SIG-M5 treated with dmso at 0.1 percent for 504 hours (cell line): Measurements from ENCODE around the gene PKDCC.
"Not testable (repeated sequence)": the region's sequence is repeated elsewhere in the genome, so short reads cannot be mapped to it uniquely, and the experiment has no call there.

Experiments used
- DNase-seq: peaks from one replicate; lab custom pipeline; 2025; ENCODE audit not compliant: unreplicated experiment; lab: John Stamatoyannopoulos, UW

Gene PKDCC

DNA sequence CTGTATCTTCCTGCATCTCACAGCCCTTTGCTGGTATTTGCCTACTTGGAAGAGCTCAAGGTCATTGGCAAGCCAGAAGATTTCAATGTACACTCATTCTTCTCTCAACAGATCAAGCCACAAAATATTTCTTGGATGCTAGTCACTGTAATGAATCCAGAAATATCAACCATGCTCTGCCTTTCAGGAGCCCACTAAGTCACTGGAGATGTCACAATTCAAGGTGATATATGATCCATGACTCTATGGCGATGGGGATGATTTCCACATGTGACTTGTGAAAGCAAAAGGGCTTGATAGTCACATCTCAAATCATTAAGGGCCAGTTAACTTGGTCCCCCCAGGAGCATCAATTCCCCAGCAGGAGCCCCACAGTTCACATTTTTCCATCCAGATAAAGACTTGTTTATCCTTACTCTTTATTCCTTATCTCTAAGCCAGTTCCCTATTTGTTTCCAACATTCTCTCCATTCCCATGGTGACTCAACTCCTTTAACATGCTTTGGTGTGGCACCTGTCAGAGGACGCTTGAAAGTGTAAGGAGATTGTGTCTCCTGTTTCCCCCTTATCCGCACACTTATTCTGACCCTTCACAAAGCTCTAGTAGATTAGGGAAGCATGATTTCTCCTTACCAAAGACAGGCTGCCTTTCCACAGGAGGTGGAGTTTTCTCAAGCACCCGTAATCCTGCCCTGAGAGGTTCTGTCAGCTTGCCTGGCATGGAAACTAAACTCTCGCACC is 15.8 kb downstream of the PKDCC start:
- DNase-seq, result no peak

DNA sequence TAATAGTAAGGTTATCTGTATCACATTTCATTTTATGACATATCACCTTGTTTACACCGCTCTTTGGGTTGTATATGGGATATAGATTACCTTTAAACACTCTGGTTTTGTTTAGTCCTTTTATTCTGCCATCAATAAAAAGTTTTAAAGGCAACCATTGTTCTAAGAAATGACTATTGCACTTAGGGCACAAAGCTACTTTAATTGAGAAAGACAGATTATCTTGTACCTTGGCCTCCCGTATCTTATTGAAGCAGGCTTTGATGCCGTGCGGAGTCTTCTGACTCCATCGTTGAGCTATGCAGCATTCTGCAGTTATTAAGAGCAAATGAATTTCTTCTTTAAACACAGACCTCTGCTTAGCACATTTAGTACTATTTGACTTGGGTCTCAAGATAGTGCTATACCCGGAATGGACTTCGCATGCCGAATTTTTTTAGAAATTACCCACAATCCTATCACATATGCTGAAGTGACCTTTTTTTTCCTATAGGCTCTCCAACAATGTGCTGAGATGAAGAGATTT is 16.7 kb downstream of the PKDCC start:
- DNase-seq, result no peak

DNA sequence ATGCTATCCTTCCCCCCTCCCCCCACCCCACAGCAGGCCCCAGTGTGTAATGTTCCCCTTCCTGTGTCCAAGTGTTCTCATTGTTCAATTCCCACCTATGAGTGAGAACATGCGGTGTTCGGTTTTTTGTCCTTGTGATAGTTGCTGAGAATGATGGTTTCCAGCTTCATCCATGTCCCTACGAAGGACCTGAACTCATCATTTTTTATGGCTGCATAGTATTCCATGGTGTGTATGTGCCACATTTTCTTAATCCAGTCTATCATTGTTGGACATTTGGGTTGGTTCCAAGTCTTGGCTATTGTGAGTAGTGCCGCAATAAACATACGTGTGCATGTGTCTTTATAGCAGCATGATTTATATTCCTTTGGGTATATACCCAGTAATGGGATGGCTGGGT is 17.9 kb downstream of the PKDCC start:
- DNase-seq, result not testable (repeated sequence)

DNA sequence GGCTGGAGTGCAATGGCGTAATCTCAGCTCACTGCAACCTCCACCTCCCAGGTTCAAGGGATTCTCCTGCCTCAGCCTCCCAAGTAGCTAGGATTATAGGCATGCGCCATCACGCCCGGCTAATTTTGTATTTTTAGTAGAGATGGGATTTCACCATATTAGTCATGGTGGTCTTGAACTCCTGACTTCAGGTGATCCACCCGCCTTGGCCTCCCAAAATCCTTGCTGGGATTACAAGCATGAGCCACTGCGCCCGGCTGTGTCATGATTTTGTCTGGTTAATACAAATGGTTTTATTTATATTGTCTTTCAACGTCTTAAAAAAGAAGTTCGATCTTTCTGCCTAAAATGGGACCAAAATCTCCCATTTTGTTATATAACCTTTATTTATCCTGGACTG is 19.2 kb downstream of the PKDCC start:
- DNase-seq, result not testable (repeated sequence)

DNA sequence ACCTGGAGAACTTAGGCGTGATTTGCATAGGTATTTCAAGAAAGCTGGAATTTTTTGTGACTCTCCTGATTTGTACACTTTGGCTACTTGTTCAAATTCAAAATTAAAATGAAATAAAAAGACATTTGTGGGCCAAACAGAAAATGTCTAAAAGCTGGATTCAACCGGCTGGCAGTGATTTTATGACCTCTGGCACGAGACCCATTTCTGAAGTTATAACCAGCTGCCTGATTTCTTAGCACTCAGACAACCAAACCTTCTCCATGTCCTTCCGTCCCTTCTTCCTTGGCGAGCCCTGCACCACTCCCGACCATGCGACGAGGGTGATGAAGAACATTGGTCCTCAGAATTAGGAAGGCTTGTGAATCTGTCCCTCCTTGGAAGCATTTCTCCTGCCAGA is 19.7 kb downstream of the PKDCC start:
- no peak for DNase-seq

DNA sequence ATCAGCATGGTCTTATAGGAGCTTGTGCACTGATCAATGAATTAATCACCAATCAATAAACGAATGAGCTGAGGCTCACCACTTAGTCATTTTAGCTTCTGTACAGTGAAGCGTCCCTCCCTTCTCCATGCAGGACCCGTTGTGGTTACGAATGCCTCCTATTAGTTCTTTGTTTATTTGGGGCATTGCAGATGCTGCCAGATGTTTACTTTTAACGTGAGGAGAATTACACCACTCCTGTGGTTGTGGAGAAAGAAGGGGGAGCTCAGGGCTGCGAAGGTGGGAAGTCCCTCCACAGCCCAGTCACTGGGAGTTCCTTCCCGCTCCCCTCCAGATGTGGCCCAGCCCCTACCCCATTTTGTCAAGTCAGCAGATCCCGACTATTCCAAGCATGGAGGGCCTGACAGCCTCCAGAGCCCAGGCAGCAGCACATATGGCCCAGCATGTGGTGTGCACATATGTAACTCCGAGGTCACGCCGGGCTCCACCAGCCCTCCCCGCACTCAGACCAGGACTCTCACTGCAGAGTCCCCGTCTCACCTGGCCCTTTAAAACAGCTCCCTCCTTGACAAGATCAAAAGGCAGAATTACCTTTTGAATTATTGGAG is 20.9 kb downstream of the PKDCC start:
- no peak for DNase-seq

DNA sequence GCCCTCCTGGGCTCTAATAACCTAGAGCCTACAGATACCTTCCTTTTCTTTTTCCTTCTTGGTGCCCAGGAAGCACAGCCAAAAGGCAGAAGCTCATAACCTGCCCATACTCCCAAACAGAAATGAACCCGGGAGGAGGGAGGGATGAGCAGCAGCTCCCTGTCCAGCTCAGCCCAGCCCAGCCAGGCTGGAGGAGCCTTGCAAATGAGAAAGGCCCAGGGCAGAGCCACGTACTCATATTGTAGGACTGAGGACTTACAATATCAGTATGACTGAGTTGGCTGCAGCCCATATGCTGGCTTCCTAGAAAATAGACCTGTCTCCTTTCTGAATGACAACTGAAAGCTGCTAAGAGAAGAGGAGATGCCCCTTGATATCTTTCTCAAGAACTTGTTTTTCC is 21.7 kb downstream of the PKDCC start:
- DNase-seq, result no peak

DNA sequence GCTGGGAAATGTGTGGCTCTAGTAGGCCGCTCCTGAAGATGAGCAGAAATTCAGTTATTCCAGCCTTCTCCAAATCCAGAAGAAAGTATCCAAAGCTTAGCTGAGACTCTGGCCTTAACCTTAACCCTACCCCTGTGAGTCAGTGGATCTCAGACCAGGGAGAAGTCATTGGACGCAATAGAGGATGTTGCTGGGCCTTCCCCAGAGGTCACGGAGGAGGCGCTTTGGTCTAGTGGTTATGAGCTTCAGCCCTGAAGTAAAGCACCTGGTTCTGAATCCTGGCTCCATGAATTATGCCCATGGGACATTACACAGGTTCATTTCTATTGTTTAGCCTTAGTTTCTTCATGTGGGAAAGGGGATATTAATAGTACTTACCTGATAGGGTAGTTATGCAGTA is 24.0 kb downstream of the PKDCC start:
- DNase-seq, result no peak

DNA sequence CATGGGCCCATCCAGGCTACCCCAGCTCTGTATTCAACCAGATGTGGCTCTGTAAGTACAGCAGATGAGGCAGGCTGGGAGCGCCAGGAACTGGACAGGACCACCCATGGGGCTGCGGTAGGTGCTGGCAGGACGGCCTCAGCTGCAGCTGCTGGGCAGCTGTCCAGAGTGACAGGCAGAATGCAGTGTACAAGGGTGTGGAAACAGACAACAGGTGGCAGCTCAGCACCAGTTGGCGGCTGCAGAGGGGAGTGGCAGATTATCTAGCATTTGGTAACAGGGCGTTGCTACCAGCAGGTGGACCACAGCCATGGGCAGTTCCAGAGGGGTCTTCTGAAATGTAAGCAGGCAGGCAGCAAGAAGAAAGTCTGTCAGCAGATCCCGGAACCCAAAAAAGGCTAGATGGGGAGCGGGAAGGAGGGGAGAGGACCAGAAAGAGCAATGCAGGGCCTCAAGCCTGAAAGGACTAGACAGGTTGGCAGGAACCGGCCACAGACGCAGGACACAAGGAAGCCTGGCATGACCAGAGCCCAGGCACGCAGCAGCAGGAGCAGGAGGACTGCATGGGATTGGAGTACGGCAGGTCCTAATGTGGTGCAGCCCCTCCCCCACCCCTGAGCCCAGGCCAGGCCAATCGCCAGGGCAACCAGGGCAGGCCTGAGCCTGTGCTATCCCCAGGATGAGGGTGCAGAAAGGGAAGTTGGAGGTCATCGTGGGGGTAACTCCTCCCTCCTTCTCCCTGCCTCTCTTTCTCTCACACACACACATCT is 24.7 kb downstream of the PKDCC start:
- DNase-seq, result no peak

DNA sequence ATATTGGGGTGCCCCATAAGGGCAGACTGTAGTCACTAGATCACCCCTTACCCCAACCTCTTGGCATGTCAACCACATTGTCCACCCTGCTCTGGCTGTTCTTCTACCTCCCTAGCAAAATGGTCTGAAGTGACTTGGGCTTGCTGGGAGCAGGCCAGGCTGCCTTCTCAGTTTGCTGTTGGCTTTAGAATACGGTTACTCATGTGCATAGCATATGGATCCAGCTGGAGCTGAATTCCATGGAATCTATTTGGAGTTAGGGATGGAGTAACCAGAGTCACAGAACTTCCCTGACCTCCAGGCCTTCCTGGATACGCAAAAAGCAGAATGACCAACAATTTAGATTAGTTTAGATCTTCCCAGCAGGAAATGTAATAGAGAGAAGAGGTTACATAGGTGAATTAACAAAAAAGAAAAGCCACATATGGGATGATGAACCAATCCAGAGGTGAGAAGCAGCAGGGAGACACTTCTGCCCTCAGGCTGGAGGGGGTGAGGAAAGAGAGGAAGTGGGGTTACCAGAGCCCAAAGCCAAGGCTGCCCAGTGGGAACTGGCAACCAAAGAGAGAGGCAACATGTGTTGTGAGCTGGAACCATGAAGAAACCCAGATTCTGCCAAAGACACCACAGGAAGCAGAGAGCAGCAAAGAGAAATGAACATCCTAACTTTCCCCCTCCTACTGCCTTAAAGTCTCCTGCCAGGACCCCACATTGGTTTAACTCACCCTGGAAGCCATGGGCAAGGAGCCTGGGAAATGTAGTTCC is 26.1 kb downstream of the PKDCC start:
- no peak for DNase-seq

DNA sequence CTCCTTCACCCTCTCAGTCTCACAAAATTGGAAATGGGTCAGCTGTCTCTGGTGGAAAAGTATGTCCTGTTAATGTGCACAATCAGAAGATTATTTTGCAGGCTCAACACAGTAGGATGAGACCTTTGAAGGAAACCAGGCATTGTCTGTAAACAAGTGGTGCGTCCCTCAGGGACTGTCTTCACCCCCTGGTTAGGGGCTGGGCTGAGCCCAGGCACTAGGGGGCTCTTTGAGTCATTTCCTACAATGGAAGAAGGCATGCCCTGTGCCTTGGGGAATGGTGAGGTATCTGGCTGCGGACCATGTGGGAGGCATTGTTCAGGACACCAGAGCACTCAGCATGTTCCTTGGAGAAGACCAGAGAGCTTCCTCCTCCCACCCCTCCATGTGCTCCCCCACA is 26.8 kb downstream of the PKDCC start:
- no peak for DNase-seq

DNA sequence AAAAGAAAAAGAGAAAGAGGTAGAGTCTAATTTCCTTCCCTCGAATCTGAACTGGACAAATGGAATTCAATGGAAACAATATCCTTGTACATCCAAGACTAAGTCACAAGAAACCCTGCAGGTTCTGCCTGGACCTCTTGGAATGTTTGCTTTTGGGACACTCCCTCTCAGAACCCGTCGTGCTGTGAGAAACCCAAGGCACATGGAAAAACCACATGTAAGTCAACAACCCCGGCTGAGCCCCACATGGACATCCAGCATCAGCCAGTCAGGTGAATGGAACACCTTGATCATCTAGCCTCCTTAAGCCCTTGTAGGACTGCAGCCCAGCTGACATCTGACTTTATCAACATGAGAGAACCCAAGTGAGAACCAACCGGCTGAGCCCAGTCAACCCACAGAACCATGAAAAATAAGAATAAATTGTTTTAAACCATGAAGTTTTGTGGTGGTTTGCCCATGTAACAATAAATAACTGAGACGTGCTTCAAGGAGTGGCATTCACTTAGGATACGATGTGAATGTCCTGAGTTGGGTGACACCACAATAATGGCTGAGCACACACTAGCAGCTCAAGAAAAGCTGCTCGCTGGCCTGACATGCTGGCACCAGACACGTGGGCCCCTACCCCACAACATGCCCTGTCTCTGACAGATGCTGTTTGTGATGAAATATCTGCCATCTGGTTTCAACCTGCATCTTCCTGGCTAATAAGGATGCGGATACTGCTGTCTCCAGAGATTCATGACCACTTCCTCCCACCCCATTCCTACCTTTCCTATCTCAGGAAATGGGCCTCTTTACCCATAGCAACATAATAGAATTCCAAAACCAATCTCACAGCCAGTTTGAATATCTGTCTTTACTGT is 28.8 kb downstream of the PKDCC start:
- no peak for DNase-seq

DNA sequence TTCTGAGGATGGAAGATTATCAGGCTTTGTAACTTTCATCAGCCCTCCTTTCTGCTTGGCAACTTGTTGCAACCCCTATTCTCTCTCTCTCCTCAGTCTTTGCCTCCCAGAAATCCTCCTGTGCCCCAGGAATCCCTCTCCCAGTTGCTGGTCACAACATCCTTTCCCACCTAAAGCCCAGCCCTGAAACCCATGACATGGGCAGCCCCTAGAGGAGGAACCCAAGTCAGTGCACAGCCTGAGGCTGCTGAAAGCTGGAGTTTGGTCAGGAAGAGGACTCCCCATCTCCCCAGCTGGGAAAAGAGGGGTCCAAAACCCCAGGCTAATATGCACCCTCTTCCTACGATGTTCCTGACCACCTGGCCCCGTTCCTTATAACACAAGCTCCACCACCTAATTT is 29.5 kb downstream of the PKDCC start:
- DNase-seq, result no peak

DNA sequence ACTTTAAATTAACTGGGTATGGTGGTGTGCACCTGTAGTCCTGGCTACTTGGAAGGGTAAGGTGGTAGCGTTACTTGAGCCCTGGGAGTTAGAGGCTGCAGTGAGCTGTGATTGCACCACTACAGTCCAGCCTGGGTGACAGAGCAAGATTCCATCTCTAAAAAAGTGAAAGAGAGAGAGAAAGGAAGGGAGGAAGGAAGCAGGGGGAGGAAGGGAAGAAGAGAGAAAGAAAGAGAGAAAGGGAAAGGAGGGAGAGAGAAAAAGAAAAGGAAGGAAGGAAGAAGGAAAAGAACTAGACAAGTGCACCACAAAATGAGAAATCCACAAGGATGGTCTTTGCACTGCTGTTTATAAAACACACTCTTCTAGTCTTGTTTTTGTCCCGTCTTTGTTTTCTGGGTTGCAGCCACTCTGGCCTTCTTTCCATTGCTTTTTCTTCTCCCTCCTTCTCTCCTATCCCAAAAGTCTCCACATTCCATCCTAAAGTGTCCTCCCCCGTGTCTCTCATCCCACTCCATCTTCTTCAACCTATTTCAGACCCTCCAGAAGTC is 32.0 kb downstream of the PKDCC start:
- DNase-seq, result no peak

DNA sequence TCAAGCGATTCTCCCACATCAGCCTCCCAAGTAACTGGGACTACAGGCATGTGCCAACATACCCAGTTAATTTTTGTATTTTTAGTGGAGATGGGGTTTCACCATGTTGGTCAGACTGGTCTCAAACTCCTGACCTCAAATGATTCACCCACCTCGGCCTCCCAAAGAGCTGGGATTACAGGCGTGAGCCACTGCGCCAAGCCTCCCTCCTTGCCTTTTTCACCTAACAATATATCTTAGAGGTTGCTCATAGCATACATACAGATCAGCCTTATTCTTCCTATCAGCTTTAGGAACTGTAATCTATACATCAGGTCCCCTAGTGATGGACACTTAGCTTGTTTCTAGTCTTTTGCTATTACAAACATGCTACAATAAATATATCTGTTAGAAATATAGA is 33.3 kb downstream of the PKDCC start:
- DNase-seq, result not testable (repeated sequence)

DNA sequence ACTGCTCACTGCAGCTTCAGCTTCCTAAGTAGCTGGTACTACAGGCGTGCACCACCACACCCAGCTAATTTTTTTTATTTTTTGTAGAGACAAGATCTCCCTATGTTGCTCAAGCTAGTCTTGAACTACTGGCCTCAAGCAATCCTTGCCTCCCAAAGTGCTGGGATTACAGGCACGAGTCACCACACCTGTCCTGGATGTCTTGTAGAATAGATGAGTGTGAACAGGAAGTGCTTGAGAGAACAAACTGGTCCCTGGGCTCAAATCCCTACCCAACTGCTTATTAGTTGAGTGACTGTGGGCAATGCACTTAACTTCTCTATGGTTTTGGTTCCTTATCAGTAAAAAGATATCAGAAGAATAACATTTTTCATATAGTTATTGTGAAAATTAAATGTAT is 34.2 kb downstream of the PKDCC start:
- no peak for DNase-seq

DNA sequence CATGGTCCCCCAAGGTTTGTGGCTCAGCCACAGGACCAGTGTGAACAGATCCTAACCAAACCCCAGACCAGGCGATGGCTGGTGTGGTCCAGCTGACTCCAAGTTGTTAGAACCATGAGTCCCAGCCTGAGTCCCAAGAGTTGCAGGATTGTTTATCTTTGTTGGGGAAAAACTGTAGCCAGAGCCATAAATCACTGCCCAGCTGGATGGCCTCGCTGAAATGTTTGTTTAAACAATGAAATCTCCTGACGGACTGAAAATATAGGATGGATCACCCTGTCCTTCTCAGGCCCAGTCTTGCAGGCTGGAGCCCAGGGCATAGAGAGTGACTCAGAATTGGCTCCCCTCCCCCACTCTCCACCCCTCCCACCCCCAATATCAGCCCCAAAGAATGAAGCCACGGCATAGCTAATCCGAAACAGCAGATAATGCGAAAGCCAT is 36.4 kb downstream of the PKDCC start:
- no peak for DNase-seq

DNA sequence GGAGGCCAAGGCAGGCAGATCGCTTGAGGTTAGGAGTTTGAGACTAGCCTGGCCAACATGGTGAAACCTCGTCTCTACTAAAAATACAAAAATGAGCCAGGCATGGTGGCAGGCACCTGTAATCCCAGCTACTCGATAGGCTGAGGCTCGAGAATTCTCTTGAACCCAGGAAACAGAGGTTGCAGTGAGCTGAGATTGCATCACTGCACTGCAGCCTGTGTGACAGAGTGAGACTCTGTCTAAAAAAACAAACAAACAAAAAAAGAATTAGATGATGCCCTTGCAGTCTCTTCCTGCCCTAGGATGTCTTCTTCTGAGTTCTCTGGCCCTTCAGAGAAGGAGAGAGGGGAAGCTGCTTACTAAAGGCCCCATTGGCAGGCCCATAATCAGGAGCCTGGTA is 37.2 kb downstream of the PKDCC start:
- not testable (repeated sequence) for DNase-seq

DNA sequence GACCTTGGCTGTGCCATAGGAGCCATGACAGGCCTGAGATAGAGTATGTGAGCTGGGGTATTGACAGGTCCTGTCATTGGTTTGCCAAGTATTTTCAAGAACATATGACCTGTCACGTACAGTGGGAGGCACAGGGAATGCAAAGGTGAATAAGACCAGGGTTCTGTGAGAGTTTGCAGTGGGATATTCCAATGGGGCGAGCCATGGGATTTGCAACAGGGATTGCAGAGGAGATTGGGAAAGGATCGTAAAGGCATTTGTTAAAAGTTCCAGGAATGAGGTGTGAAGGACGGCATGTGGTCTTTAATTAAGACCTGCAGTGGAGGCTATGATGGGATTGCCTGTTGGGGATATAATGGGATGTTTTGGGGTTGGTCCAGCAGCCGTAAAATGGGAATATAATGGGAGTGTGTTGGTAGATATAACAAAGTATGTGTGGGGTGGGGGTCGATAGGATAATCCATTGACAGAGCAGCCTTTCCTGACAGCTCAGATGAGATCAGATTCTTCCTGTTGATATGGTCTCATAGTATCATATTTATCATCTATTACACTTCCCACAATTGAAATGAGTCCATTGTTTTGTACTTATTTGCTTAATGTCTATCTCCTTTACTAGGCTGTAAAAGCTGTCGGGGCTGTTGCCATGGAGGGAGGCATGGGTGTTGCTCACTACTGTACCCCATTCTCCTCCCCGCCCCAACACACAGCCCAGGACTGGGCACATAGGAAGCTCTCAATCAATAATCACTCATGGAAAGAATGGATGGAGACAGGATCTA is 38.1 kb downstream of the PKDCC start:
- no peak for DNase-seq
